NB4 (cell line): ENCODE data around the gene PRKACB.

Source experiments
- CTCF ChIP-seq: IDR thresholded peaks from one replicate; pipeline ENCODE4 v1.5.1; 2012; ENCODE audit warnings: low read depth, low read length
- POLR2A ChIP-seq: IDR thresholded peaks from 2 replicates; pipeline ENCODE4 v1.6.1; 2011; ENCODE audit warnings: mild to moderate bottlenecking; ENCODE audit not compliant: insufficient read length; ENCODE audit errors: extremely low read depth

- TF ChIP-seq CTCF (no peak), POLR2A (no peak)
Measured at GRCh38 chr1:84096176-84096575, 47.9 kb upstream of the PRKACB start.
